GM10847 (cell line): Measurements from ENCODE around the gene TSPAN15.

Experiments used
- POLR2A ChIP-seq: IDR thresholded peaks from 2 replicates; pipeline ENCODE4 v1.6.1; 2011; ENCODE audit not compliant: insufficient read length; ENCODE audit errors: extremely low read depth

Gene TSPAN15

GRCh38 chr10:69479240-69480067, 28.2 kb downstream of the TSPAN15 start:
- no peak for TF ChIP-seq POLR2A

GRCh38 chr10:69480068-69480412, 28.8 kb downstream of the TSPAN15 start:
- TF ChIP-seq POLR2A, result no peak

- no peak for TF ChIP-seq POLR2A
Measured at GRCh38 chr10:69481305-69481704, 30.0 kb downstream of the TSPAN15 start.

- TF ChIP-seq POLR2A, result no peak
Measured at GRCh38 chr10:69481811-69482524, 30.7 kb downstream of the TSPAN15 start.

- TF ChIP-seq POLR2A, result no peak
Measured at GRCh38 chr10:69483963-69484362, 32.7 kb downstream of the TSPAN15 start.

- TF ChIP-seq POLR2A, result no peak
Measured at GRCh38 chr10:69484736-69485135, 33.5 kb downstream of the TSPAN15 start.

- no peak for TF ChIP-seq POLR2A
Measured at GRCh38 chr10:69486922-69487730, 35.9 kb downstream of the TSPAN15 start.

GRCh38 chr10:69489506-69490090, 38.3 kb downstream of the TSPAN15 start:
- TF ChIP-seq POLR2A, result no peak

GRCh38 chr10:69490876-69491275, 39.6 kb downstream of the TSPAN15 start:
- no peak for TF ChIP-seq POLR2A

GRCh38 chr10:69491611-69492010, 40.3 kb downstream of the TSPAN15 start:
- no peak for TF ChIP-seq POLR2A

- no peak for TF ChIP-seq POLR2A
Measured at GRCh38 chr10:69492091-69492745, 41.0 kb downstream of the TSPAN15 start.

- no peak for TF ChIP-seq POLR2A
Measured at GRCh38 chr10:69492746-69493462, 41.6 kb downstream of the TSPAN15 start.

- no peak for TF ChIP-seq POLR2A
Measured at GRCh38 chr10:69494626-69495558, 43.6 kb downstream of the TSPAN15 start.
